ENCODE results near the gene CAPS2.
"Not testable (repeated sequence)": the region's sequence is repeated elsewhere in the genome, so short reads cannot be mapped to it uniquely, and the experiment has no call there.

The CAPS2 gene
- total RNA-seq: 8.0 to 8.3 reads per million in 2 donors

DNA sequence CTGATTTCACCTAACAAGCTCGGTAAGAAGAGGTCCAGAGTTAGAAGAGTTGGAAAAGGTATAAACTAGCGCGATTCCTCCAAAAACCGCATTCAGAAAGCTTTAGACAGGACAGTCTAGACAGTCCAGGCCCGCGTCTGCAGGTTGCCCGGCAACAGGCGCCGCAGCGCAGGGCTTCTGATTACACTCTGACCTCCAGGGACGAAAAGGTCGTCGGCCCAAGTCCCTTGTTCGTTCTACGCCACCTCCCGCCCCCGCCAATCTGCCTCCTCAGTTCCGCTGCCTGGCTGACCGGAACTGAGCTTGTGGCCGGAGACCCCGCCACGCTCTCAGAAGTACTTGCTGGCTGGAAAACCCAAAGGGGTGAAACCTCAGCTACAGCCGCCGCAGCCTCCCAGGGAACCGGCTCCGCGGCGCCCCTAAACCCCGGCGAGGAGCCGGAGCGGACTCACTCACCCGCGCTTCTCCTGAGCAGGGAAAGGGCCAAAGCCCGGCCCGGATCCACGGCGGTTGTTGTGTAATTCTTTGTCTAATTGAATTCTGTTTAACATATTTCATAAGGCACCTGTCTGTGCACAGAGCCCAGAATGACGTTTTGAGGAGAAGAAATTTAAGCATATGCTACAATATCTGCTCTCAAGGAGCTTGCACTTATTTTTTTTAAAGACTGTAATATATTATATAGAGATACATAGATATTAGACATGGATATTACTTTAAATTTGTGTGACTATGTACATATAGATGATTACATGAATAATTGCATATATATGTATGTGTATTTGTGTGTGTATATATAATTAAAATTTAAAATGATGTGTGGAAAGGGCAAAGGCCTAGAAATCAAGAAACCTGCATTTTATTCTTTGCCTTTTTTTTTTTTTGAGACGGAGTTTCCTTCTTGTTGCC lies at the start of gene CAPS2:
Gene CAPS2 (minus strand): TSS at position 407 of the 909 bp plus-strand sequence. CDS start 3,826 bp downstream, outside the sequence.
- DNase-seq: no peak

DNA sequence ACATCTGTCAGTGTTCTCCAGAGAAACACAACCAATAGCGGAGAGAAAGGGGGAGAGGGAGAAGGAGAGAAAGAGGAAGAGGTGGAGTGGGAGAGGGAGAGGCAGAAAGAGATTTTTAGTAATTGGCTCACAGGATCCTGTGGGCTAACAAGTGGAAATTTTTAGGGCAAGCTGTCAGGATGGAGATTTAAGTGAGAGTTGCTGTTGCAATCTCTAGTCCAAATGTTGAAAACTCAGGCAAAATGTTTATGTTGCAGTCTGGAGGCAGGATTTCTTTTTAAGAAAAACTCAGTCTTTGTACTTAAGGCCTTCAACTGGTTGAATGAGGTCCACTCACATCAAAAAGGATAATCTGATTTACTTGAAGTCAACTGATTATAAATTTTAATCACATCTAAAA lies 48.2 kb upstream of the CAPS2 start:
- no peak for DNase-seq

DNA sequence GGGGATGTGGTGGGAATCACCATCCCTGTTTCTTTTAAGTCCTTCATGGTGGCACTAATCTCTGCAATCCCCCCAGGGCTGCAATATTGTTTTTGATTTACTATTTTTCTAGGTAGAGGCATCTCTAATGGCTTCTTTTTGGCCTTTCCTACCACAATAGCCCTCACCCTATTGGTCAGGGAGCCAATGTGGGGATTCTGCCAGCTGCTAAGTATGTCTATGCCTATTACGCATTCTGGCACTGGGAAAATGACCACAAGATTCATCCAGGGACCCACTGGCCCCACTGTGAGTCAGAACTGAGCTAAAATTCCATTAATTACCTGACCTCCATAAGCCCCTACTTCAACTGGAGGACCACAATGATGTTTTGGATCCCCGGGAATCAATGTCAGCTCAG lies 44.8 kb upstream of the CAPS2 start:
- DNase-seq: no peak

DNA sequence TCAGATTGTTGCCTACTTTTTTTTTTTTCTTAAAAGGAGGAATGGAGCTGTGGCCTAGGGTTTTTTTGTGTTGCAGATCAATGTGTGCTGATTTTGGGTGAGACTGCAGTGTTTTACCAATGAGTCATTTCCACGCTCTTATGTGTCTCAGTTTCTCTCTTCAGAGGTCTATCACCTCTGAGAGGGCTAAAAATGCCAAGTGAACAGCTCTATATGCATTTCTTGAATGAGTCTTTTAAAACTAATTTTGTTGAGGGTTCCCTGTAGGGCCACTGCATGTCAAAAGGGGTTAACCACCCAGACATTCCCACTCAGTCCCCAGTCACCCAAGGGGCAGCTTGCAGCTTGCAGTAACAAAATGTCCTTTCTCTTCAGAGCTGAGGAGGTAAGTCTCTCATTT lies 36.5 kb upstream of the CAPS2 start:
- DNase-seq: no peak

DNA sequence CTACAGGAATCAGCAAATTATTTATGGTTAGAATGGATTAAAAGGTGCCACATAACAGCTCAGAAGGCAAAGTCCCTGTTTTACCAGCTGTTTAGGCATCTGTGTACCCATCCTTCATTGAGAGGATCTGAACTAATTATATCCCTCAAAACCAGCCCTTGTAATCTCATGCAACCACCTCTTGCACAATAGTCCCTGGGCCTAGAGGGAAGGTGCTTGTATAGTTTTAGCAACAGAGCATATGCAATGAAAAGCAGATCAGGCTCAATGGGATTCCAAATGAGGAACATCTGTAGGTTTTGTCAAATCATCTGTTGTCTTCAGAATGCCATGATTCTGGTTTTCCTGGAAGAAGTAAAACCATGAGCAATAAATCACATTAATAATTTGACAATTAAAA lies 34.8 kb upstream of the CAPS2 start:
- DNase-seq: no peak

DNA sequence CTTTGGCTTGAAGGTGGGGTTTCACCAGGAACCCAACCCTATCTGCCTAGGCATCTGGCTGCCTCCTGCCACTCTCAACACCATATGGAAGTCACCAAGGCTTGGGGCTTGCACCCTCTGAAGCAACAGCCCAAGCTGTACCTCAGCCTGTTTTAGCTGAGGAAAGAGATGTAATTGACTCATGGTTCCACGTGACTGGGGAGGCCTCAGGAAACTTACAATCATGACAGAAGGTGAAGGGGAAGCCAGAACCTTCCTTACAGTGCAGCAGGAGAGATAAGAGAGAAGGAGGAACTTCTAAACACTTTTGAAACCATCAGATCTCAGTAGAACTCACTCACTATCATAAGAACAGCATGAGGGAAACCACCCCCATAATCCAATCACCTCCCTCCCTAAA lies 31.3 kb upstream of the CAPS2 start:
- no peak for DNase-seq

DNA sequence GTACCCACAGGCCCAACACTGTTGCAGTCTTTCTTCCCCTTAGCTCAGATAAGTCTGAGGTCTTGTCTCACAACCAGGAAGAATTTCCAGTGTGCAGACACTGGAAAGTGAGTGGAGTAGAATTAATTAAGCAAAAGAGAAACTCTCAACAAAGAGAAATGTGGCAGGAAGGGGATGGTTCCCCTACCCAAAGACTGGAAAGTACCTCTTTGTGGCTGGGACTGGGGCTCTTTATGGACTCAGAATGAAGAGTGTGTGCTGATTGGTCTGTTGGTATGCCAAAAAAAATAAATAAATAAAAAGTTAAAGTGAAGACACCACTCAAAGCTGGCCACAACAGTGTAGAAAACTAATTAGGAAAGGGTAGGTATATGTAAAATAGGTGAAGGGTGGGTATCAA lies 30.8 kb upstream of the CAPS2 start:
- DNase-seq: no peak

DNA sequence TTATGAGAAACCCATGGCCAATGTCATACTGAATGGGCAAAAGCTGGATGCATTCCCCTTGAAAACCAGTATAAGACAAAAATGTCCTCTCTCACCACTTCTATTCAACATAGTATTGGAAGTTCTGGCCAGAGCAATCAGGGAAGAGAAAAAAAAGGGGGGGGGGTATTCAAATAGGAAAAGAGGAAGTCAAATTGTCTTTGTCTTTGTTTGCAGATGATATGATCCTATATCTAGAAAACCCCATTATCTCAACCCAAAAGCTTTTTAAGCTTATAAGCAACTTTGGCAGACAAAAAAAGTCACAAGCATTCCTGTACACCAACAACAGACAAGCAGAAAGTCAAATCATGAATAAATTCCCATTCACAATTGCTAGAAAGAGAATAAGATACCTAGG lies 23.9 kb upstream of the CAPS2 start:
- no peak for DNase-seq

DNA sequence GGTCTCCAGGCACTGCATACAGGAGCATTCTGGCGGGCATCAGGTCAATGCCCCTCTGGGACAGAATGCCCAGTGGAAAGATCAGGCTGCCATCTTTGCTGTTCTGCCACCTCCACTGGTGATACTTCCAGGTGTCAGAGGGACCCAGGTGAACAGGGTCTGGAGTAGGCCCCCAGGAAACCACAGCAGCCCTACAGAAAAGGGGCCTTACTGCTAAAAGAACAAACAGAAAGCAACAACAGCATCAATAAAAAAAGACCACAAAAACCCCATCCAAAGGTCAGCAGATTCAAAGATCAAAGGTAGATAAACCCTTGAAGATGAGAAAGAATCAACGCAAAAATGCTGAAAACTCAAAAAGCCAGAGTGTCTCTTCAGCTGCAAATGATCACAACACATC lies 20.3 kb upstream of the CAPS2 start:
- no peak for DNase-seq

DNA sequence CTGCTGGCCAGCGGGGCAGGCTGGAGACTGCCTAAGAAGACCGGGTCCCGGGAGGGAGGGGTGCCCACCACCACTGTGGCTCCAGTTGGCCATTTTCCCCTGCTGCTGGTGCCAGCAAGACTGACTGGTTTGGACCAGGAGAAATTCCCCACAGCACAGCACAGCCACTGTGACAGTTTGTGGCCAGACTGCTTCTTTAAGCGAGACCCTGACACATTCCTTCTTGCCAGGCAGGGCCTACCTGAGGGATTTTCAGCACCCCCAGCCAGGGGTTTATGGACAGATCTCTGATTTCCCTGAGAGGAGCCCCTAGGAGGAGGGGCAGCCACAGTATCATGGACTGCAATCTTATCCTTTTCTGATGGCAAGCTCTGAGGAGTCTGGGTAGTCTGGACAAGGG lies 19.8 kb upstream of the CAPS2 start:
- no peak for DNase-seq

DNA sequence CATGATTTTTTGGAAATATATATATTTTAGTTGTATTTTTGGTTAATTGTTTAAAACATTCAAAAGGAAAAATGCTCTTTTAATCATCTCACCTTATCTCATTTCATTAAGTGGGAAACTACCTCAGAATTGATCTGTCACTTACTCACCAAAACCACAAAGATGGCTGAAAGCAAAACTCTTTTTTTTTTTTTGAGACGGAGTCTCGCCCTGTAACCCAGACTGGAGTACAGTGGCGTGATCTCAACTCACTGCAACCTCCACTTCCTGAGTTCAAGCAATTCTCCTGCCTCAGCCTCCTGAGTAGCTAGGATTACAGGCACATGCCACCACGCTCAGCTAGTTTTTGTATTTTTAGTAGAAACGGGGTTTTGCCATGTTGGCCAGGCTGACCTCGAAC lies 16.1 kb upstream of the CAPS2 start:
- not testable (repeated sequence) for DNase-seq

DNA sequence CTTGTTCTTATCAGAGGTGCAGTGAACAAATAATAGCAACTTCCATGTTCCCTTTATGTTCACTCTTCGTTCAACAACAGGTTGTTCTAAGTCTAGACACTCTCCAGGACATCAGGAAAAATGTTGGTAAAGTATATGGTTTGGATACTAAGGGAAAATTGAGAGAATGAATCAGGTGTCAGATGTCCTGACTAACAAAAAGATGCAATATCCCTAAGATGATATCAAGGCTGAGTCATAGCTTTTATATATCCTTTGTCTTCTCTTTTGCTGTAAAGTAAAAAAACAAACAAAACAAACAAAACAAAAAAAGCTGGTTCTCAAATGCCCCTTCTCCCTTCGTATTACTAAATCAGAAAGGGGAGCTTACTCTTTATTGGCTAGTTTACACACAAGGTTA lies 15.4 kb upstream of the CAPS2 start:
- DNase-seq: no peak

DNA sequence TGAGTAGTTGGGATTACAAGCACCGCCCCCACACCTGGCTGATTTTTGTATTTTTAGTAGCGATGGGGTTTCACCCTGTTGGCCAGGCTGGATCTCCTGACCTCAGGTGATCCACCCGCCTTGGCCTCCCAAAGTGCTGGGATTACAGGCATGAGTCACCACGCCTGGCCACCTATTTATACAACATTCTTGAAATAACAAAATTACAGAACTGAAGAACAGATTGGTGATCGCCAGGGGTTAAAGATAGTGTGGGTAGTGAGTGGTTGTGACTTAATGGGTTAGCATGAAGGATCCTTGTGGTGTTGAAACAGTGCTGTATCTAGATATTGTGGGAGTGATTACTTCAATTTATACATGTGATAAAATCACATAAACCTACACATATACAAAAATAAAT lies 11.7 kb upstream of the CAPS2 start:
- no peak for DNase-seq

DNA sequence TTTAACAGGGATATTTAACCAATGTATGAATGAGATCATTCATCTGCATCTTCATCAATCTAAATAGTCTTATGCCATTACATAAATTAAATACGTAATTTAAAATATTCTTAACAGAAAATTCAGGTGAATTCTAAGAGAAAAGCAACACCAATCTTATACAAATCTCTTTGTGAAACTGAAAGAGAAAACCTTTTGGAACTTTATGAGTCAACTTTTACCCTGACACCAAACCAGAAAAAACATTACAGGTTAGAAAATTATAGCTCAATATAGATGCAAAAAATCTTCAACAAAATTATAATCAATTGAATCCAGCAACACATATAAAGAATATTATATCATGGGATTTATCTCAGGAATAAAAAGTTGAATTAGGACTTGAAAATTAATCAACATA lies 7.8 kb upstream of the CAPS2 start:
- no peak for DNase-seq

DNA sequence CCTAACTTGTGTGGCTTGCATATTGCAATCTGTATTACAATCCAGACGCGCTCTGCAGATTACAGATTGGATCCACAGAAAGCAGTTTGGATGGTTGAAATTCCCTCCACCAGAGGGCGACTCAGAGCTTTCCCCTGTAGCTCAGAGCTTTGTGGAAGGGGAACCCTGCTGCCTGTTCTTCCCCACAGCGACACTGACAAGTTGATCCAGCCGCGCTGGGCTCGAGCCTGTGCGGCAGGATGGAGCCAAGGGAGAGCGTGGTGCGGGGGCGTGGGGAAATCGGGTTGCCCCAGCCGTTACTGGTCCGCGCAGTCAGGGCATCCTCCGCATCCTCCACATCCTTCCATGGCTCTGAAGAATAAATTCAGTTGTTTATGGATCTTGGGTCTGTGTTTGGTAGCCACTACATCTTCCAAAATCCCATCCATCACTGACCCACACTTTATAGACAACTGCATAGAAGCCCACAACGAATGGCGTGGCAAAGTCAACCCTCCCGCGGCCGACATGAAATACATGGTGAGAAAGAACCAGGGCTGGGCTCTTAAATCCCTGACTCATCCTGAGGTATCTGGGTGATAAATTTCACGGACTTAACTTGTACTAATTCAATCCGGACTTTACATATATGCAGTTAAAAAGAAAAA lies 4.4 kb upstream of the CAPS2 start, which contains the start of gene GLIPR1L1:
Gene GLIPR1L1 (plus strand): TSS at position 287 of the 647 bp plus-strand sequence. CDS start 59 bp downstream, at position 346.
- DNase-seq: no peak

DNA sequence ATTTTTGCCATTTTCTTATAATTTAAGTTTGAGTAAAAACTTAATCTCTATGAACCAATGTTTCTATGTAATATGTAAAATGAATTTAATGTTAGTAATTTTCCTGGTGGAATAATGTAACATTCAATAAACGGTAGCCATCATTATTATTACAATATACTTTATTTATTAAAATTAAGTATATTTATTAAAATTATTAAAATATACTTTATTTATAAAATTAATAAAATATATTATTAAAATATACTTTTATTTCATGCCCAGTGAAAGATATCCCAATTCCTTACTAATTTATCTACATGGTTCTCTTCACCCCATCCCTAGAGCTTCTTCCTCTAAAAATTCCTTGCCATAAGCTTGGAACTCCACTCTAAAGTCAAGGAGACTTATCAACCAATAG lies 2.5 kb downstream of the CAPS2 start:
- DNase-seq: no peak

DNA sequence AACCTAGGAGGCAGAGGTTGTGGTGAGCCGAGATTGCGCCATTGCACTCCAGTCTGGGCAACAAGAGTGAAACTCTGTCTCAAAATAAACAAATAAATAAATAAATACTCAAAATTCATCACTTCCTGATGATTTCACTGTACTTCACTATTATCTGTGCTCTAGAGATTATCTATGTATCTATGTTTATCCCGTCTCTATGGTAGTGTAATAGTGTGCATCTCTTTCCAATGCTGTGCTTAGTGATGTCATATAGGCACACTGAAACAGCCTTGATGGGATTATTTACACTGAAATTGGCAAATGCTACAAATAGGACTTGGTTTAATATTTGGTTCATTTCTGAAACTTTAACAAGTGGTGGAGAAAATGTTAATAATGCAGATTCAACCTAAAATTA lies 6.5 kb downstream of the CAPS2 start:
- DNase-seq: no peak

DNA sequence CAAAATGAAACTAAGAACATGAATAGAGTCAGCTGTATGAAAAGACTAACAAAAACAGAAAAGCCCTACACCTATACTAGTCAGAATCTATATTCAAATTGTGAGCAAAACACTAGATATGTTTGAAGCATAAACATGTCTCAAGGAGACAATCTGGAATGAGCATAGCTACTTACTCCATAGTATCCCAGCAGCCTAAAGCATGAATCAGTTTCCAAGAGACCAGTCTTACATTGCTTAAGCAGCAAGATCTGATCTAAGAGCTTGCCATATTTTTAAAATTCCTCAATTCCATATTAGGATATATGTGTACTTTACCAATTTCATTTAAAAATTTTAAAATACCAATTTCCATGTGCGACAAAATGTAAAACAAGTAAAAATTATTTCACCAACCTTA lies 7.7 kb downstream of the CAPS2 start:
- no peak for DNase-seq

DNA sequence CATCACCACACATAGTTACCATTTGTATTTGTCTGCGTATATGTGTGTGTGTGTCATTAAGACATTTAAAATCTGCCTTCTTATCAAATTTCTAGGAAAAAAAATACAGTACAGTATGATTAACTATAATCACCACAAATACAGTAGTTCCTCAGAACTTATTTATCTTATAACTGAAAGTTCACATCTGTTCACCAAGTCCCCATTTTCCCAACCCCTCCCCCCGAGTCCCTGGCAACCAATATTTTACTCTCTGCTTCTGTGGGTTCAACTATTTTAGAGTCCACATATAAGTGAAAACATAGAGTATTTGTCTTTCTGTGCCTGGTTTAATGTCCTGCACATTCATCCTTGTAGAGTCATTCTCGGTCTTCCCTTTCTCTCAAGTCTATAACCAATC lies 12.3 kb downstream of the CAPS2 start:
- DNase-seq: no peak

DNA sequence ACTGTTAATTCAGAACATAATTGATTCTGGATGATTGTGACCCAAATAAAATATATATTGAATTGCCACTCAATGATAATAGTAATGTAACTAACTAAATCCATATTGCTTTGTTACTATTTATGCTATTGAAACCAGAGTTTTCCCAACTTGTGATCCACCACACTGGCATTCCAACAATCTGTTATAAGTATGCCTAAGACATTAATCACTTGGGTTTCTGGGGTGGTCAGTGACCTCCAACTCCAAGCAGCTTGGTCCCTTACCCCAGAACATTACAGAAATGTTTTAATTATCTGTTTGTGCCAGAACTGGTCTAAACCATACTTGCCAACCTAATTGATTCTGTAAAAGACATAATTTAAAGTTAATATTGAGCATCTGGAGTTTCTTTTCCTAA lies 14.6 kb downstream of the CAPS2 start:
- no peak for DNase-seq

DNA sequence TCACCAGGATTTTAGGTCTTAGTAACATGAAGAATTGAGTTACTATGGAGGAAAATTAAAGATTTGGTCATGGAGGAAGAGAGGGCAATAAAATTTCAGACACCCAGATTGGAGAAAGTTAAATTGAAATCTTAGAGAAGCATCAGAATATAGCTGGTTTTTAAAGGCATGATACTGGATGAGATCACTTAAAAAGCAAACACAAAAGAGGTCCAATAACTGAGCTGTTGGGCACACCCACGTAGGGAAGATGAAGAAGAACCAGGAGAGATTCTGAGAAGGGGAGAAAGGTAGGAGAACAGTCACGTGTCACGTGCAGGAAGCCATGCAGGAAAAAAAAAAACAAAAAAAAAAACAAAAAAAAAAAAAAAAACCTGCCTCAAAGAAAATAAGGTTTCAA lies 18.8 kb downstream of the CAPS2 start:
- no peak for DNase-seq

DNA sequence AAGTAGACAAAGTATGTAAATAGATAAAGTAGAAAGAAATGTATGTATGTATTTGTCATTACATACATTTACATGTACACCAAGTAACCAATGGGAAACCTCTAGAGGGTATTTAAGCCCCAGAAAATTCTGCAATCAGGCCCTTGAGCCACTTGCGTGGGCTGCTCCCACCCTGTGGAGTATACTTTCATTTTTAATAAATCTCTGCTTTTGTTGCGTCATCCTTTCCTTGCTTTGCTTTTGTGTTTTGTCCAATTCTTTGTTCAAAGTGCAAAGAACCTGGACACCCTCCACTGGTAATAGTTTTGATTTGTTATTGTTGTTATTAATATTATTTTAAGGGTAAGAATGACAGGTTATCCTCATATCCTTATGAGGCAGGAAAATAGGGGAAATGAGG lies 21.8 kb downstream of the CAPS2 start:
- no peak for DNase-seq

DNA sequence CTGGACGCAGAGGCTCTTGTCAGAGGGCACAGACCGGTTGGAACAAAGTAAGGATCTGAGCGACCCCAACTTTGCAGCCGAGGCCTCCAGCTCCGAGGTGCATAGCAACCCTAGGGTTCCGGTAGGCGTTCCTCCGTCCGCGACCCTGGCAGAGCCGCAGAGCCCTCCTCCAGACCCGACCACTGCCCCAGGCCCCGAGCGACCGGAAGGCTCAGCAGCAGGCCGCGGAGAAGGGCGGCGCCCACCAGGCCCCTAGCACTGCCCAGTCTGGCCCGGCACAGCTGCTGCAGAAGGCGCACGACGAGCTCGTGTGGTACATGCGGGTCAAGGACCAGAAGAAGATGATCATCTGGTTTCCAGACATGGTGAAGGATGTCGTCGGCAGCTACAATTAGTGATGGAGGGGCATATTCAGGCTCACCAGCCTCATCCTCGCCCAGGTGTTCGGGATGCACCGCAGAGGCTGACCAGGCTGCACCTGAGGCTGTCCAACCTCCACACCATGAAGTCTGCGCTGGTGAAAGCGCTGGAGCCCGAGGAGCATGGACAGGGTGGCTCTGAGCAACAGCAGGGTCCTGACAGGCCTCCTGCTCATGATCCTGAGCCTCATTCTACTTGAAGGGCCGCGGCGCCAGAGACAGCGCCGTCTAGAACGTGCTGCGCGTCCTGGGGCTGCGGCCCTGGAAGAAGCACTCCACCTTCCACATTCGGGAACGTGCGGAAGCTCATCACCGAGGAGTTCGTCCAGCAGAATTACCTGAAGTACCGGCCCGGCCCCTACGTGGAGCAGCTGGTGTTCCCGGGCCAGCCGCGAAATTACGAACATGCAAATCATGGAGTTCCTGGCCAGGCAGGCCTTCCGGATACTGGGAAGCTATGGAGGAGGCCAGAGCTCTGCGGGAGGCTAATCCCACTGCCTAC lies 24.5 kb downstream of the CAPS2 start:
- DNase-seq: no peak

Data from activated gamma-delta T cell (primary cell).